H1 (cell line): ENCODE data around the gene CASZ1. TPM values are rescaled to one million over a fixed set of nuclear protein-coding genes. Genes with fewer than 3 reads are reported as not detected.

Source experiments
- CTCF ChIA-PET: fragments of 300-600 bp; sonication (Branson Sonifier 250); formaldehyde crosslinking; loops from one replicate; lab custom pipeline; 2021; ENCODE audit not compliant: partially characterized antibody; lab: Charles Lee
- POLR2A ChIA-PET: fragments of 300-600 bp; sonication (Branson Sonifier 250); formaldehyde crosslinking; loops from one replicate; lab custom pipeline; 2021; ENCODE audit warnings: inconsistent platforms; ENCODE audit not compliant: partially characterized antibody; lab: Charles Lee
- DNase-seq, 2 experiments: peaks; one replicate each; pipeline versions ENCODE4 v3.0.0 to v3.0.0-alpha.2; 2010 to 2022; ENCODE audit warnings: low spot score in 2 of 2, low read depth in 1 of 2, mixed read lengths in 1 of 2
- FAIRE-seq: peaks from 2 replicates; lab custom pipeline; 2011; peaks lifted over from hg19 to GRCh38; lab: Jason Lieb, UNC
- H2AFZ ChIP-seq: 2 replicates; pipeline ENCODE4 v1.8.1; 2012; ENCODE audit warnings: low read length, inconsistent platforms
- H2AK5ac ChIP-seq: 2 replicates; pipeline ENCODE4 v1.6.1; 2013; ENCODE audit warnings: low read depth, low read length
- H2BK120ac ChIP-seq: replicated peaks from 2 replicates; pipeline ENCODE3; 2013; ENCODE audit warnings: low read depth, low read length, inconsistent platforms
- H2BK12ac ChIP-seq: 2 replicates; pipeline ENCODE4 v1.6.1; 2013; ENCODE audit warnings: low read depth, low read length
- H2BK15ac ChIP-seq: 2 replicates; pipeline ENCODE4 v1.6.1; 2013; ENCODE audit warnings: low read length
- H2BK20ac ChIP-seq: 2 replicates; pipeline ENCODE4 v1.6.1; 2013; ENCODE audit warnings: low read length
- H2BK5ac ChIP-seq: 2 replicates; pipeline ENCODE4 v1.6.1; 2013; ENCODE audit warnings: low read depth, low read length
- H3K14ac ChIP-seq: 2 replicates; pipeline ENCODE4 v1.6.1; 2013; ENCODE audit warnings: inconsistent platforms; ENCODE audit not compliant: insufficient read length
- H3K18ac ChIP-seq: 2 replicates; pipeline ENCODE4 v1.6.1; 2013; ENCODE audit warnings: low read length; ENCODE audit errors: extremely low read depth
- H3K23ac ChIP-seq: 2 replicates; pipeline ENCODE4 v1.6.1; 2013; ENCODE audit warnings: inconsistent platforms; ENCODE audit not compliant: insufficient read length
- H3K23me2 ChIP-seq: 2 replicates; pipeline ENCODE4 v1.6.1; 2013; ENCODE audit warnings: low read depth, low read length
- H3K27ac ChIP-seq: 2 replicates; pipeline ENCODE4 v1.6.1; 2011; ENCODE audit warnings: low read depth, low read length, inconsistent platforms
- H3K27me3 ChIP-seq, 4 experiments: replicated peaks in 1 of 4; 1 replicate in 1 of 4; 2 replicates in 3 of 4; pipeline versions ENCODE4 v1.6.1 to v1.8.1; 2011 to 2013; ENCODE audit warnings: low read length in 3 of 4, mild to moderate bottlenecking in 3 of 4, inconsistent platforms in 2 of 4, mixed read lengths in 2 of 4, moderate library complexity in 1 of 4; ENCODE audit not compliant: control insufficient read depth in 3 of 4, insufficient read depth in 3 of 4; ENCODE audit errors: extremely low read depth in 1 of 4
- H3K36me3 ChIP-seq, 4 experiments: 2 replicates each; pipeline versions ENCODE4 v1.6.1 to v1.8.1; 2011 to 2013; ENCODE audit warnings: mild to moderate bottlenecking in 4 of 4, low read length in 3 of 4, moderate library complexity in 2 of 4, control low read depth in 1 of 4, inconsistent platforms in 1 of 4; ENCODE audit not compliant: insufficient read depth in 4 of 4, control insufficient read depth in 2 of 4
- H3K4ac ChIP-seq: replicated peaks from 2 replicates; pipeline ENCODE3; 2013; ENCODE audit warnings: low read length, low read depth, mixed read lengths, inconsistent platforms; ENCODE audit not compliant: insufficient read length
- H3K4me1 ChIP-seq, 4 experiments: replicated peaks in 1 of 4; 1 replicate in 1 of 4; 2 replicates in 3 of 4; pipeline versions ENCODE4 v1.6.1 to v1.8.1; 2011 to 2013; ENCODE audit warnings: low read length in 3 of 4, inconsistent platforms in 2 of 4, mixed read lengths in 1 of 4; ENCODE audit not compliant: insufficient read depth in 4 of 4, control insufficient read depth in 3 of 4
- H3K4me2 ChIP-seq, 2 experiments: 2 replicates each; pipeline versions ENCODE4 v1.6.1 to v1.8.1; 2011 to 2013; ENCODE audit warnings: low read depth in 2 of 2, low read length in 2 of 2, control low read depth in 1 of 2, inconsistent platforms in 1 of 2, mild to moderate bottlenecking in 1 of 2; ENCODE audit not compliant: insufficient read depth in 1 of 2
- H3K4me3 ChIP-seq, 4 experiments: fragments of 200-600, 300-600 bp in 1 of 4; sonication (generic), shearing (Covaris generic), sonication (Bioruptor Twin) in 1 of 4; 2 replicates each; pipeline versions ENCODE4 v1.5.1 to v1.8.1; 2011 to 2016; ENCODE audit warnings: low read length in 4 of 4, low read depth in 3 of 4, control low read depth in 2 of 4, inconsistent platforms in 2 of 4, mild to moderate bottlenecking in 2 of 4, mixed read lengths in 1 of 4, moderate library complexity in 1 of 4; ENCODE audit not compliant: insufficient read depth in 2 of 4; ENCODE audit errors: extremely low read depth in 1 of 4
- H3K56ac ChIP-seq: replicated peaks from 2 replicates; pipeline ENCODE3; 2013; ENCODE audit warnings: low read depth, mild to moderate bottlenecking, mixed read lengths, low read length, inconsistent platforms; ENCODE audit not compliant: insufficient read length
- H3K79me1 ChIP-seq: 2 replicates; pipeline ENCODE4 v1.6.1; 2013; ENCODE audit warnings: low read depth, low read length, control low read depth
- H3K79me2 ChIP-seq, 2 experiments: 2 replicates each; pipeline versions ENCODE4 v1.6.1 to v1.8.1; 2012 to 2013; ENCODE audit warnings: low read length in 2 of 2, mild to moderate bottlenecking in 2 of 2, inconsistent platforms in 1 of 2; ENCODE audit not compliant: insufficient read depth in 2 of 2, control insufficient read depth in 1 of 2
- H3K9ac ChIP-seq, 4 experiments: replicated peaks in 1 of 4; 1 replicate in 1 of 4; 2 replicates in 3 of 4; pipeline versions ENCODE4 v1.6.1 to v1.8.1; 2011 to 2013; ENCODE audit warnings: low read depth in 3 of 4, low read length in 3 of 4, control low read depth in 2 of 4, mild to moderate bottlenecking in 2 of 4, moderate library complexity in 2 of 4, inconsistent platforms in 1 of 4; ENCODE audit errors: extremely low read depth in 1 of 4
- H3K9me3 ChIP-seq, 2 experiments: 2 replicates each; pipeline versions ENCODE4 v1.6.1 to v1.8.1; 2012 to 2013; ENCODE audit warnings: mild to moderate bottlenecking in 2 of 2, moderate library complexity in 2 of 2, control low read depth in 1 of 2, inconsistent platforms in 1 of 2, low read depth in 1 of 2, low read length in 1 of 2, mixed read lengths in 1 of 2; ENCODE audit not compliant: insufficient read depth in 2 of 2
- H4K20me1 ChIP-seq, 2 experiments: replicated peaks in 1 of 2; 2 replicates each; pipeline versions ENCODE3 to v1.8.1; 2011 to 2013; ENCODE audit warnings: inconsistent platforms in 2 of 2, low read length in 2 of 2, mild to moderate bottlenecking in 1 of 2; ENCODE audit not compliant: insufficient read depth in 2 of 2, control insufficient read depth in 1 of 2
- H4K5ac ChIP-seq: 2 replicates; pipeline ENCODE4 v1.6.1; 2013; ENCODE audit warnings: low read length, low read depth, mixed read lengths, inconsistent platforms; ENCODE audit not compliant: insufficient read length
- H4K8ac ChIP-seq: 2 replicates; pipeline ENCODE4 v1.8.0; 2013; ENCODE audit warnings: mild to moderate bottlenecking, moderate library complexity, low read length, inconsistent platforms; ENCODE audit not compliant: insufficient read depth; ENCODE audit errors: extremely low read depth
- H4K91ac ChIP-seq: replicated peaks from 2 replicates; pipeline ENCODE3; 2013; ENCODE audit warnings: low read length, mixed read lengths, inconsistent platforms; ENCODE audit not compliant: insufficient read length
- MAFK ChIP-seq: IDR thresholded peaks from 2 replicates; pipeline ENCODE4 v1.6.1; 2012; ENCODE audit warnings: low read depth, mild to moderate bottlenecking, improper control_type of control experiment, low read length
- RNF2 ChIP-seq: fragments of 200-900, 300-1000 bp; sonication (generic); IDR thresholded peaks from 2 replicates; pipeline ENCODE4 v1.7.1; 2016; ENCODE audit warnings: borderline replicate concordance, low read depth, mild to moderate bottlenecking, antibody characterized with exemption, low read length; ENCODE audit not compliant: poor library complexity, severe bottlenecking; ENCODE audit errors: missing control alignments
- SIN3A ChIP-seq, 2 experiments: IDR thresholded peaks in 1 of 2; conservative IDR thresholded peaks in 1 of 2; 2 replicates each; pipeline ENCODE4 v1.6.1; 2011 to 2012; ENCODE audit warnings: low read length in 2 of 2, improper control_type of control experiment in 1 of 2, low read depth in 1 of 2, mild to moderate bottlenecking in 1 of 2
- SUZ12 ChIP-seq: fragments of 200-600 bp; sonication (generic); IDR thresholded peaks from 2 replicates; pipeline ENCODE4 v1.6.1; 2012; ENCODE audit warnings: mild to moderate bottlenecking, inconsistent platforms, low read length, moderate library complexity, mixed read lengths
- USF2 ChIP-seq: IDR thresholded peaks from 2 replicates; pipeline ENCODE4 v1.6.1; 2011; ENCODE audit warnings: low read length, improper control_type of control experiment
- WGBS, 2 experiments: shearing (Covaris generic) in 1 of 2; methylation state at CpG; one replicate each; pipeline versions ENCODE4 v1.1.6 to v1.1.7; 2013 to 2015; ENCODE audit warnings: low lambda C conversion rate in 2 of 2, mixed read lengths in 2 of 2, inconsistent platforms in 1 of 2, low coverage in 1 of 2, missing lambda C conversion rate in 1 of 2; ENCODE audit not compliant: insufficient replicate concordance in 2 of 2, insufficient coverage in 1 of 2, insufficient read length in 1 of 2; ENCODE audit errors: extremely low coverage in 1 of 2, missing lambda C conversion rate in 1 of 2; 5-methylcytosine and 5-hydroxymethylcytosine counted together
- polyA plus RNA-seq, 7 experiments: library from polyadenylated mRNA; depleted of rRNA in 3 of 7; stranded (reverse) in 5 of 7; unstranded in 2 of 7; fragments of >200 nt in 5 of 7; fragments of 200-250 nt in 2 of 7; gene quantifications; 1 replicate in 5 of 7; 2 replicates in 1 of 7; 4 replicates in 1 of 7; pipeline versions ENCODE4 v1.2.1 to v1.2.3, GENCODE V29; 2011 to 2013; ENCODE audit warnings: missing spikeins in 2 of 7, mixed read lengths in 2 of 7
- total RNA-seq: library from RNA; stranded (reverse); fragmentation: NEBNext Ultra II Directional; extraction: Animal tissue kit (Norgen Biotek cat#: 25700); gene quantifications from 2 replicates; pipeline ENCODE4 v1.2.1, GENCODE V29; 2021

Gene CASZ1
- total and polyA plus RNA-seq, 2 of the 8 experiments (the other 6 are each of a cell fraction or from before 2014, with no cell fraction given): 4.4 to 7.7 TPM

GRCh38 chr1:10827377-10828333 is 31.2 kb upstream of the CASZ1 start:
- H3K9ac ChIP-seq: no peak overlapping the region
- H3K79me2 ChIP-seq: no peaks in the 10 kb centered on the region
- H4K8ac ChIP-seq: no peak overlapping the region; the same call in 1 of the 2 replicates
- no peaks in the 10 kb centered on the region for H4K20me1 ChIP-seq
- 93% methylated on average over 35 of the region's 43 CpGs; no CpG with 5 or more reads in 1 of the 2 experiments for WGBS, 2 experiments
- no peak overlapping the region for H4K91ac ChIP-seq
- H3K27me3 ChIP-seq: no peaks in the 10 kb centered on the region; a peak in 1 of 7 replicates
- no peaks in the 10 kb centered on the region for H3K9me3 ChIP-seq
- no peak overlapping the region for H3K14ac ChIP-seq
- no peak overlapping the region for H2BK5ac ChIP-seq
- no peak overlapping the region for H2AFZ ChIP-seq
- TF ChIP-seq SIN3A (conservative IDR thresholded peaks at IDR 0.05 in 1 of 2, IDR thresholded peaks at IDR 0.05 in 1 of 2; ENCODE audit: low read depth in 1 of 2, low read length in 2 of 2) (no peak), RNF2 (no peak), MAFK (no peak), USF2 (no peak), SUZ12 (no peak)
- ChIA-PET CTCF (interaction anchor here (0.6 to 2.2 kb wide), 6 partner anchors 8 to 121 kb away, joined by 3 to 6 read pairs (median 3); no protein-coding TSS in a partner anchor), POLR2A (interaction anchor here (1.3 kb wide), 1 partner anchor 12 kb away, joined by 3 read pairs; no protein-coding TSS in a partner anchor)
- no peaks in the 10 kb centered on the region for H3K36me3 ChIP-seq
- no peak overlapping the region for H3K23ac ChIP-seq
- DNase-seq (no peak), FAIRE-seq (no peak)
- H3K4me1 ChIP-seq: peaks cover 0 to 15% (median 3%) of the 10 kb centered on the region in 4 experiments; a peak in 6 of 7 replicates
- H3K4me3 ChIP-seq: no peak overlapping the region
- H3K56ac ChIP-seq: no peak overlapping the region
- H2BK12ac ChIP-seq: no peak overlapping the region
- H2BK15ac ChIP-seq: 0 out of 2 replicates have a peak overlapping the region, but pooled peaks have one; percentile 61
- H2BK120ac ChIP-seq: no peak overlapping the region
- H3K18ac ChIP-seq: no peak overlapping the region
- H3K4ac ChIP-seq: no peak overlapping the region
- no peak overlapping the region for H4K5ac ChIP-seq
- no peak overlapping the region for H2AK5ac ChIP-seq
- no peak overlapping the region for H2BK20ac ChIP-seq
- no peaks in the 10 kb centered on the region for H3K79me1 ChIP-seq
- no peak overlapping the region for H3K27ac ChIP-seq
- no peaks in the 10 kb centered on the region for H3K23me2 ChIP-seq
- no peak overlapping the region for H3K4me2 ChIP-seq
